GM23248 (cell line): ENCODE data around the gene CST6.

Experiments
- EZH2 ChIP-seq: fragments of 200-600 bp; sonication (generic); IDR thresholded peaks from 2 replicates; pipeline ENCODE4 v1.6.1; 2018; ENCODE audit warnings: antibody characterized with exemption, mild to moderate bottlenecking; ENCODE audit not compliant: insufficient read depth, poor library complexity, severe bottlenecking
- EZH2phosphoT487 ChIP-seq: fragments of 200-600 bp; sonication (generic); IDR thresholded peaks from 2 replicates; pipeline ENCODE4 v1.6.1; 2018; ENCODE audit warnings: antibody characterized with exemption, moderate library complexity, mild to moderate bottlenecking, low read depth; ENCODE audit not compliant: insufficient read depth

DNA sequence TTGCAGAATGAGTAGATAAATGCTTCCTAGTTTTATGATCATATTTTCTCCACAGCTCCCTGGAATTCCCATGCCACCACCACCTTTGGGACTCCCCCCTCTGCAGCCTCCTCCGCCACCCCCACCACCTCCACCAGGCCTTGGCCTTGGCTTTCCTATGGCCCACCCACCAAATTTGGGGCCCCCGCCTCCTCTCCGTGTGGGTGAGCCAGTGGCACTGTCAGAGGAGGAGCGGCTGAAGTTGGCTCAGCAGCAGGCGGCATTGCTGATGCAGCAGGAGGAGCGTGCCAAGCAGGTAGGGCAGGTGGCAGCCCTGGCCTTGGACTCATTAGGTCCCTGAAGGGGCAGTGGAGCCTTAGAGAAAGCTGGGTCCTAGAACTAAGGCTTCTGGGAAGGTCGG, 43.2 kb downstream of the CST6 start:
- TF ChIP-seq EZH2phosphoT487 (no peak), EZH2 (no peak)
